Neuronal stem cell (in vitro differentiated cells): ENCODE measurements around the gene ZBTB8A.

Experiments used
- DNase-seq: peaks from one replicate; pipeline ENCODE4 v3.0.0-alpha.2; 2013; ENCODE audit warnings: low spot score
- H2AFZ ChIP-seq: one replicate; pipeline ENCODE4 v1.6.1; 2013; ENCODE audit warnings: mild to moderate bottlenecking, low read length, inconsistent platforms
- H2AK5ac ChIP-seq: 2 replicates; pipeline ENCODE4 v1.6.1; 2013; ENCODE audit warnings: low read depth, mild to moderate bottlenecking, inconsistent platforms, low read length, moderate library complexity, mixed read lengths
- H2BK120ac ChIP-seq: 2 replicates; pipeline ENCODE4 v1.6.1; 2013; ENCODE audit warnings: low read depth, mild to moderate bottlenecking, inconsistent platforms, low read length, moderate library complexity, mixed read lengths
- H2BK12ac ChIP-seq: one replicate; pipeline ENCODE4 v1.6.1; 2013; ENCODE audit warnings: low read length, inconsistent platforms
- H2BK15ac ChIP-seq: 2 replicates; pipeline ENCODE4 v1.6.1; 2013; ENCODE audit warnings: mild to moderate bottlenecking, low read length, inconsistent platforms, mixed read lengths
- H2BK5ac ChIP-seq: one replicate; pipeline ENCODE4 v1.6.1; 2013; ENCODE audit warnings: inconsistent platforms, mild to moderate bottlenecking, low read length, moderate library complexity
- H3K14ac ChIP-seq: one replicate; pipeline ENCODE4 v1.6.1; 2013; ENCODE audit warnings: low read length, inconsistent platforms
- H3K18ac ChIP-seq: 2 replicates; pipeline ENCODE4 v1.6.1; 2013; ENCODE audit warnings: low read length, inconsistent platforms
- H3K23ac ChIP-seq: 2 replicates; pipeline ENCODE4 v1.6.1; 2013; ENCODE audit warnings: low read depth, mild to moderate bottlenecking, mixed read lengths, low read length, inconsistent platforms; ENCODE audit not compliant: poor library complexity
- H3K27ac ChIP-seq: replicated peaks from 3 replicates; pipeline ENCODE4 v1.5.1; 2013; ENCODE audit warnings: low read length, inconsistent platforms
- H3K27me3 ChIP-seq, 3 experiments: 2 replicates each; pipeline ENCODE4 v1.6.1; 2013; ENCODE audit warnings: low read length in 3 of 3, mild to moderate bottlenecking in 2 of 3, inconsistent platforms in 1 of 3, low read depth in 1 of 3, mixed read lengths in 1 of 3, moderate library complexity in 1 of 3; ENCODE audit not compliant: control insufficient read depth in 3 of 3, insufficient read depth in 3 of 3
- H3K36me3 ChIP-seq, 2 donors: replicated peaks in 1 of 2; 2 replicates each; pipeline ENCODE4 v1.6.1; 2013; ENCODE audit warnings: low read length in 2 of 2; ENCODE audit not compliant: control insufficient read depth in 2 of 2, insufficient read depth in 2 of 2
- H3K4ac ChIP-seq: 2 replicates; pipeline ENCODE4 v1.6.1; 2013; ENCODE audit warnings: inconsistent platforms, mild to moderate bottlenecking, low read length, moderate library complexity
- H3K4me1 ChIP-seq, 2 donors: 1 replicate in 1 of 2; 2 replicates in 1 of 2; pipeline ENCODE4 v1.6.1; 2013; ENCODE audit warnings: low read length in 2 of 2, low read depth in 1 of 2; ENCODE audit not compliant: control insufficient read depth in 2 of 2, insufficient read depth in 1 of 2
- H3K4me2 ChIP-seq: one replicate; pipeline ENCODE4 v1.6.1; 2013; ENCODE audit warnings: mild to moderate bottlenecking, low read length, inconsistent platforms; ENCODE audit not compliant: insufficient read depth, poor library complexity, severe bottlenecking
- H3K4me3 ChIP-seq, 2 donors: 2 replicates each; pipeline ENCODE4 v1.5.1; 2013; ENCODE audit warnings: low read length in 2 of 2, mild to moderate bottlenecking in 2 of 2, inconsistent platforms in 1 of 2, moderate library complexity in 1 of 2
- H3K79me1 ChIP-seq: one replicate; pipeline ENCODE4 v1.6.1; 2013; ENCODE audit warnings: low read depth, mild to moderate bottlenecking, inconsistent platforms, low read length, moderate library complexity
- H3K9ac ChIP-seq: one replicate; pipeline ENCODE4 v1.6.1; 2013; ENCODE audit warnings: mild to moderate bottlenecking, low read depth, low read length, inconsistent platforms; ENCODE audit not compliant: poor library complexity
- H3K9me3 ChIP-seq, 2 donors: replicated peaks in 1 of 2; 2 replicates each; pipeline versions ENCODE3 to v1.6.1; 2013; ENCODE audit warnings: low read length in 2 of 2, mild to moderate bottlenecking in 2 of 2, inconsistent platforms in 1 of 2, low read depth in 1 of 2, mixed read lengths in 1 of 2, moderate library complexity in 1 of 2; ENCODE audit not compliant: control insufficient read depth in 2 of 2, insufficient read depth in 1 of 2
- H4K8ac ChIP-seq: one replicate; pipeline ENCODE4 v1.6.1; 2013; ENCODE audit warnings: low read depth, mild to moderate bottlenecking, inconsistent platforms, low read length, moderate library complexity
- H4K91ac ChIP-seq: one replicate; pipeline ENCODE4 v1.6.1; 2013; ENCODE audit warnings: low read length, low read depth, mild to moderate bottlenecking, inconsistent platforms; ENCODE audit not compliant: poor library complexity
- WGBS, 2 donors: extraction: QIAGEN DNeasy Blood & Tissue Kit; methylation state at CpG; one replicate each; pipeline ENCODE4 v1.1.7; 2013; ENCODE audit warnings: missing lambda C conversion rate in 2 of 2, mixed read lengths in 1 of 2; ENCODE audit not compliant: insufficient read length in 2 of 2, insufficient replicate concordance in 1 of 2; ENCODE audit errors: extremely low coverage in 2 of 2; 5-methylcytosine and 5-hydroxymethylcytosine counted together

The ZBTB8A gene

DNA sequence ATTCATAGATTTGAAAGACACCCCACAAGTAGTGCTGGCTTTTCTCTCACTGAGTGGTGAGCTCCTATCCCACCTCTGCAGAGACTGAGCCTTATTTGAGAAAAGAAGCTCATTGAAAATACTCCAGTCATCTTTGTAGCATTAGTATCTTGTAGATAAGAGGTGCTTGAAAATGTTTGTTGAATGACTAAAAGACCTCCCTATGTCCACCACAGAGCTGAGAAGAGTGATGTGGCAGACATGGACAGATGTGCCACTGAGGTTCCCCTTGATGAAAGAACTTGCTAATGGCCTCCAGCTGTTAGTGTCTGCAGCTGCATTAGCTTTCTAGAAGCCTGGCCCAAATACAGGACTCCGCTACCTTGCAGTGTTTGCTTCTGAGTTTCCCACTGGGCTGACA lies 29.3 kb upstream of the ZBTB8A start:
- no peaks in the 10 kb centered on the region for H3K36me3 ChIP-seq
- no peak overlapping the region for H3K9ac ChIP-seq
- peaks cover 0 to 3% of the 10 kb centered on the region in 2 donors for H3K9me3 ChIP-seq
- no peak overlapping the region for H3K18ac ChIP-seq
- H3K23ac ChIP-seq: no peak overlapping the region
- H3K4me1 ChIP-seq: peaks cover 0 to 2% of the 10 kb centered on the region in 2 donors
- H3K4me2 ChIP-seq: no peak overlapping the region
- no peak overlapping the region for H2AFZ ChIP-seq
- no peak overlapping the region for H2BK15ac ChIP-seq
- H3K14ac ChIP-seq: no peak overlapping the region
- no peak overlapping the region for H3K4me3 ChIP-seq
- H2BK12ac ChIP-seq: no peak overlapping the region
- no peak overlapping the region for H3K4ac ChIP-seq
- H4K8ac ChIP-seq: no peak overlapping the region
- no peaks in the 10 kb centered on the region for H3K27me3 ChIP-seq
- no peak overlapping the region for H2BK120ac ChIP-seq
- no peak overlapping the region for H4K91ac ChIP-seq
- H2BK5ac ChIP-seq: no peak overlapping the region
- no CpG with 5 or more reads among the region's 1 CpG for WGBS, 2 donors
- no peak overlapping the region for H3K27ac ChIP-seq
- H2AK5ac ChIP-seq: no peak overlapping the region
- no peak for DNase-seq
- H3K79me1 ChIP-seq: no peaks in the 10 kb centered on the region

DNA sequence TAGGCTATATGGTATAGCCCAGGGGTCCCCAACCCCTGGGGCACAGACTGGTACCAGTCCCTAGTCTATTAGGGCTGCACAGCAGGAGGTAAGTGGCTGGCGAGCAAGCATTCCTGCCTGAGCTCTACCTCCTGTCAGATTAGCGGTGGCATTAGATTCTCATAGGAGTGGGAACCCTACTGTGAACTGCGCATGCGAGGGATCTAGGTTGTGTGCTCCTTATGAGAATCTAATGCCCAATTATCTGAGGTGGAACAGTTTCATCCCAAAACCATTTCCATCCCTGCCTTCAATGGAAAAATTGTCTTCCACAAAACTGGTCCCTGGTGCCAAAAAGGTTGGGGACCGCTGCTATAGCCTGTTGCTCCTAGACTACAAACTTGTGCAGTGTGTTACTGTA lies 22.8 kb upstream of the ZBTB8A start:
- no peak overlapping the region for H4K8ac ChIP-seq
- H3K79me1 ChIP-seq: no peaks in the 10 kb centered on the region
- no peaks in the 10 kb centered on the region for H3K27me3 ChIP-seq
- no peak overlapping the region for H3K18ac ChIP-seq
- H2BK15ac ChIP-seq: no peak overlapping the region
- no peak overlapping the region for H3K27ac ChIP-seq
- no peak overlapping the region for H3K14ac ChIP-seq
- no peak overlapping the region for H3K4ac ChIP-seq
- H3K9me3 ChIP-seq: peaks cover 0 to 3% of the 10 kb centered on the region in 2 donors
- no peak overlapping the region for H3K9ac ChIP-seq
- no peak overlapping the region for H2BK5ac ChIP-seq
- H2AK5ac ChIP-seq: no peak overlapping the region
- no peak overlapping the region for H2BK120ac ChIP-seq
- no peaks in the 10 kb centered on the region for H3K4me1 ChIP-seq
- H4K91ac ChIP-seq: no peak overlapping the region
- no peaks in the 10 kb centered on the region for H3K36me3 ChIP-seq
- H3K4me3 ChIP-seq: no peak overlapping the region
- WGBS, 2 donors: no CpG with 5 or more reads among the region's 5 CpGs
- H3K4me2 ChIP-seq: no peak overlapping the region
- H2AFZ ChIP-seq: no peak overlapping the region
- DNase-seq: no peak
- H3K23ac ChIP-seq: no peak overlapping the region
- no peak overlapping the region for H2BK12ac ChIP-seq

DNA sequence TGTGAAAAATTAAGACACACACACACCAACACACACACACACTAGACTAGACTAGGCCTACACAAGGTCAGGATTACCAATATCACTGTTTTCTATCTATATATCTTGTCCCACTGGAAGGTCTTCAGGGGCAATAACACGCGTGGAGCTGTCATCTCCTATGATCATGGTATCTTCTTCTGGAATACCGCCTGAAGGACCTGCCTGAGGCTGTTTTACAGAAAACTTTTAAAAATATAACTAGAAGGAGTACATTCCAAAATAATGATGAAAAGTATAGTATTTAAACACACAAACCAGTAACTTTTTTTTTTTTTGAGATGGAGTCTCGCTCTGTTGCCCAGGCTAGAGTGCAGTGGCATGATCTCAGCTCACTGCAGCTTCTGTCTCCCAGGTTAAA lies 20.3 kb upstream of the ZBTB8A start:
- Histone ChIP-seq H4K91ac (no peak overlapping the region), H3K27ac (no peak overlapping the region), H2BK12ac (no peak overlapping the region), H2AFZ (no peak overlapping the region), H2BK5ac (no peak overlapping the region), H3K9ac (no peak overlapping the region), H3K4me1 (no peaks in the 10 kb centered on the region), H3K18ac (no peak overlapping the region), H3K36me3 (no peaks in the 10 kb centered on the region), H3K4ac (no peak overlapping the region), H2AK5ac (no peak overlapping the region), H3K4me3 (no peak overlapping the region), H2BK120ac (no peak overlapping the region), H2BK15ac (no peak overlapping the region), H3K9me3 (no peaks in the 10 kb centered on the region), H3K14ac (no peak overlapping the region), H3K79me1 (no peaks in the 10 kb centered on the region), H3K27me3 (no peaks in the 10 kb centered on the region), H3K4me2 (no peak overlapping the region), H4K8ac (no peak overlapping the region), H3K23ac (no peak overlapping the region)
- no CpG with 5 or more reads among the region's 4 CpGs for WGBS, 2 donors
- DNase-seq: no peak

- Histone ChIP-seq H2AFZ (no peak overlapping the region), H3K79me1 (no peaks in the 10 kb centered on the region), H3K9me3 (no peaks in the 10 kb centered on the region), H2BK12ac (no peak overlapping the region), H4K8ac (no peak overlapping the region), H3K9ac (peak overlapping the region; percentile 44), H3K4me2 (no peak overlapping the region), H3K27me3 (no peaks in the 10 kb centered on the region), H2BK15ac (no peak overlapping the region), H3K4me1 (no peaks in the 10 kb centered on the region), H3K14ac (no peak overlapping the region), H3K4ac (no peak overlapping the region), H2AK5ac (no peak overlapping the region), H3K23ac (no peak overlapping the region), H3K4me3 (no peak overlapping the region), H4K91ac (no peak overlapping the region), H3K27ac (no peak overlapping the region), H2BK5ac (peak overlapping the region; percentile 53), H3K18ac (peak overlapping the region; percentile 76), H2BK120ac (no peak overlapping the region), H3K36me3 (peaks cover 0 to 3% of the 10 kb centered on the region in 2 donors)
- no CpG with 5 or more reads among the region's 6 CpGs for WGBS, 2 donors
- no peak for DNase-seq
Observed at GRCh38 chr1:32521165-32521564, 18.1 kb upstream of the ZBTB8A start.
